GM19238 (cell line): ENCODE data around the gene MTX1.
"Not testable (repeated sequence)": the region's sequence is repeated elsewhere in the genome, so short reads cannot be mapped to it uniquely, and the experiment has no call there.

ENCODE experiments used
- DNase-seq: peaks from one replicate; pipeline ENCODE4 v3.0.0; 2011; ENCODE audit warnings: low spot score; ENCODE audit not compliant: insufficient read length

Gene MTX1

GRCh38 chr1:155232001-155232978, 23.8 kb downstream of the MTX1 start:
- not testable (repeated sequence) for DNase-seq

- DNase-seq = not testable (repeated sequence)
These were observed 25.0 kb downstream of the MTX1 start for GRCh38 chr1:155233502-155233901.

GRCh38 chr1:155235375-155235774, 26.9 kb downstream of the MTX1 start:
- not testable (repeated sequence) for DNase-seq

GRCh38 chr1:155236451-155236850, 28.0 kb downstream of the MTX1 start:
- DNase-seq = no peak

- peak; percentile 67 for DNase-seq
These were observed 32.7 kb downstream of the MTX1 start for GRCh38 chr1:155241069-155241679.

- DNase-seq = no peak
These were observed 33.4 kb downstream of the MTX1 start for GRCh38 chr1:155241841-155242264.

GRCh38 chr1:155242805-155243358, 34.4 kb downstream of the MTX1 start:
- no peak for DNase-seq

- DNase-seq = peak; percentile 96
These were observed 36.1 kb downstream of the MTX1 start for GRCh38 chr1:155244368-155245162.

- DNase-seq = no peak
These were observed 36.6 kb downstream of the MTX1 start for GRCh38 chr1:155245163-155245524.

- not testable (repeated sequence) for DNase-seq
These were observed 38.3 kb downstream of the MTX1 start for GRCh38 chr1:155246796-155247195.

- DNase-seq = no peak
These were observed 39.4 kb downstream of the MTX1 start for GRCh38 chr1:155247667-155248553.

GRCh38 chr1:155250246-155250632, 41.7 kb downstream of the MTX1 start:
- DNase-seq = no peak

- peak; percentile 98 for DNase-seq
These were observed 42.3 kb downstream of the MTX1 start for GRCh38 chr1:155250633-155251449.

GRCh38 chr1:155251566-155251965, 43.1 kb downstream of the MTX1 start:
- no peak for DNase-seq

- no peak for DNase-seq
These were observed 44.7 kb downstream of the MTX1 start for GRCh38 chr1:155253208-155253607.

GRCh38 chr1:155253797-155254196, 45.3 kb downstream of the MTX1 start:
- no peak for DNase-seq

- DNase-seq = no peak
These were observed 45.8 kb downstream of the MTX1 start for GRCh38 chr1:155254228-155254713.

- peak; percentile 20 for DNase-seq
These were observed 46.3 kb downstream of the MTX1 start for GRCh38 chr1:155254714-155255242.
